ENCODE measurements around the gene HMGCS1.
"Not testable (repeated sequence)": the region's sequence is repeated elsewhere in the genome, so short reads cannot be mapped to it uniquely, and the experiment has no call there.

Gene HMGCS1

GRCh38 chr5:43270645-43271044 is 42.6 kb downstream of the HMGCS1 start:
- DNase-seq, result no peak

- no peak for DNase-seq
Measured at GRCh38 chr5:43268188-43268820, 44.9 kb downstream of the HMGCS1 start.

- DNase-seq, result not testable (repeated sequence)
Measured at GRCh38 chr5:43262269-43262668, 50.9 kb downstream of the HMGCS1 start.

DNA sequence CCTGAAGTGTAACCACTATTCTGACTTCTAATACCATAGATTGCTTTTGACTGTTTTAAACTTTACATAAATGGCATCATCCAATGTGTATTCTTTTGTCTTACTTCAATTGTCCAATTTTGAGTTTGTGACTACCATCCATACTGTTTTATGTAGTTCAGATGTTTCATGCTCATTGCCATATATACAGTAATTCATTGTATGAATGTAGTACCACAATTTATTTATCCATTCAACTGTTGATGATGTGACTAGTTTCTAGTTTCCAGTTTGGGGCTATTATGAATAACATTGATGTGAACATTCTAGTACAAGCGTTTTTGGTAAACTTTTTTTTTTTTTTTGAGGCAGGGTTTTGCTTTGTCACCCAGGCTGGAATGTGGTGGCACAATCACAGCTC is 55.1 kb downstream of the HMGCS1 start:
- no peak for DNase-seq

DNA sequence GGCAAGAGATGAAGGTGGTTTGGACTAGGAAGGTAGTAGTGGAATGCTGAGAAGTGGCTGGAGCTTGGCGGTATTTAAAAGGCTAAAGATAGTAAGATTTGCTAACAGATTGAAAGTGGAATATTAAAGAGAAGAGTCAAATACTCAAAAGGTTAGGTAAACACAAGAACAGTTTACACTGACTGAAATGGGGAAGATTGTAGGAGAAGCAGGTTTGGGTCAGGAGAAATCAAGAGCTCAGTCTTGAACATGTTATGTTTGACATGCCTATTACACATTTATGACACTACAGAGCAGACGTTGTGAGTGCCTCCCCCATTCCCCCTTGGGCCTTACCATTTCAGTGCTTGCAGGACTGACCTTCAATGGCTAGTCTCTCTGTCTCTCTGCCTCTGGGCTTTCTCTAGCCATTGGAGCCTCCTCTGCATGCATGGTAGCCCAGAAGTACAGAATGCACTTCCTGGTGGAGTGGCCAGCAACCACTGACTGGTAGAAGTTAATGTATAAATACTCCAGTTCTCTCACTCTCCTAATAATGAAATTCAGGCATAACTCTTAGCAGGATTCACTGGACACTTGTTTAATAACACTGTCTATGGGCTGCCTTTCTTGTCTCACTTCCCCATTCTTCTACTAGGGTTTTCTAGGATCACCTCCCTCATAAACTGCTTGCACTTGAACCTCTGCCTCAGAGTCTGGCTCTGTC is 56.8 kb downstream of the HMGCS1 start:
- no peak for DNase-seq

DNA sequence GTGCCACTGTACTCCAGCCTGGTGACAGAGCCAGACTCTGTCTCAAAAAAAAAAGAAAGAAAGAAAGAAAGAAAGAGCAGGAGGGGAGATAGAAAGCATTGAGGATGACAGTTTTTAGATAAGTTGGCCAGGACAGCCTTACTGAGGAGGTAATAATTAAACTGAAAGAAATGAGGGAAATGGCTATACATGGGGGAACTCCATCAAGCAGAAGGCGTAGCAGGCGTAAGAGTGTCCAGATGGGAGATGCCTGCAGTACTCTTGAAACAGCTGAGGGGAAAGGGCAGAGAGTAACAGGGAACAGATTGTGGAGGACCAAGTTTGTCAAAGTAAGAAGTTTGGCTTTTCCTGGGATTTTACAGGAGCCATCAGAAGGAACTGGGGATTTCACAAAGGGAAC is 57.5 kb downstream of the HMGCS1 start:
- no peak for DNase-seq

DNA sequence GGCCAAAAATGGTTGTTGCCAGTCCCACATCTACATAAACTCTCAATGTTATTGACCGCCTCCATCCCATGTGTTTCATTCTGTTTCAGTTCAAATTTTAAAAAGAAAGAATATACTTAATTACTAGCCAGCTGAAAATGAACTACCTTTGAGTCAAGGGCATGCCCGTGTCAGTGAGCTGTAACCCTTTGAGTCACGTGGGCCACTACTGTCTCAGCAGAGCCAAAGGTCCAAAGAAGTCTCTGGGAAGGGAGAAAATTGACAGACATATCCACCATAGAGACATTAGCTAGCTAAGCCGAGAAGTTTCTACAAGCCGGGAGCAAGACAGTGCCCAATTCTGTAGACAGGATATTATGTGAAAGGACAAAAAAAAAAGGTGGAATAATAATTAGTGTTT is 61.5 kb downstream of the HMGCS1 start:
- no peak for DNase-seq

DNA sequence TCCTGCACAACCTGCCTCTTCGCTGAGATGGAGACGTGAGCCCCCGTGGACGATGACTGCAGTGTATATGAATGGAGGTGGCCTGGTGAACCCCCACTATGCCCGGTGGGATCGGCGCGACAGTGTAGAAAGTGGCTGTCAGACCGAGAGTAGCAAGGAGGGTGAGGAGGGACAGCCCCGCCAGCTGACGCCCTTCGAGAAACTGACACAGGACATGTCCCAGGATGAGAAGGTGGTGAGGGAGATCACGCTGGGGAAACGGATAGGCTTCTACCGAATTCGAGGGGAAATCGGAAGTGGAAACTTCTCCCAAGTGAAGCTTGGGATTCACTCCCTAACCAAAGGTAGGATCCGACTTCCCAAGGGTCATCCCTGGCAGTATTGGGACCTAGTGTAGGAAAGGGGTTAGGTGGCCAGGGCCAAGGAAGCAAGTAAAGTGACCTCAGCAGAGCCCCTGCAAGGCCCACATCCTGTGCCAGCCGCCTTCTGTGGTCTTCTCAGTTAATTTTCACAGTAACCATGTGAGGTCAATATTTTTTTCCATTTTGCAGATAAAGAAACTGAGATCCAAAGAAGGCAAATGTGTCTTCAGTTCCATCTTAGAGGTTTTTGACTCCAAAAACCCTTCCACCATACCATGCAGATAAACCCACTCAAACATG is 67.4 kb downstream of the HMGCS1 start:
- DNase-seq, result no peak

DNA sequence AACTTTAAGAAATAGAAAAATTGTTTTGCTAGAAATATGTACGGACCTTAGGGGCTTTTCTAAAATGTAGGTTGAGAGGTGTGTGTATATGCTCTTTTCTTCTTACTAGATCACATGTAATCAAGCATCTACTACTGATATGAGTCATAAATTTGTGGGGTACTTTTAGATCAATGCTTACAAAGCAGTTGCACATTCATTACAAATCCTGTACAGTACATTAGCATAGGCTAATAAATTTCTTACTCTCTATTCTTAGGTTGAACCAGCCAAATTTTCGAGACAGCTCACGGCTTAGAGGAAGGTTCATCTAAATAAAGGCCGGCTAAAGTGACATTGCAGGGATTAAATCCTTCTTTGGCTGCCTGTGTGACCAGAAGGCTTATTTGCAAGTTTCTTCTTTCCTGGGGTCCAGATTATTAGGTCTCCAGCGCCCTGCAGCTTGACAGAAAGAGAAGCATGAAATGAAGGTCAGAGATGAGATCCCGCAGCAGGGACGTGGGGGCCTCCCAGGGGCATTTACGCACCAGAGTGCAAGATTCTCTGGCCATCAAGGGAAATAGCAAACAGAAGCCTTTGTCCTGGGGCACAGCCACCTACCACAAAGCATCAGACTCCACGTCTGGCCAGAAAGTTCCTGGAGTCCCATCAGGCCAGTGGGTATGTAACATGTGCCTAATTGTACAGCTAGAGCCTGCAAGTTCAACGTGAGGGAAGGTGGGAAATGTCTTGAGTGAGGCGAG is 68.2 kb downstream of the HMGCS1 start:
- DNase-seq, result no peak

DNA sequence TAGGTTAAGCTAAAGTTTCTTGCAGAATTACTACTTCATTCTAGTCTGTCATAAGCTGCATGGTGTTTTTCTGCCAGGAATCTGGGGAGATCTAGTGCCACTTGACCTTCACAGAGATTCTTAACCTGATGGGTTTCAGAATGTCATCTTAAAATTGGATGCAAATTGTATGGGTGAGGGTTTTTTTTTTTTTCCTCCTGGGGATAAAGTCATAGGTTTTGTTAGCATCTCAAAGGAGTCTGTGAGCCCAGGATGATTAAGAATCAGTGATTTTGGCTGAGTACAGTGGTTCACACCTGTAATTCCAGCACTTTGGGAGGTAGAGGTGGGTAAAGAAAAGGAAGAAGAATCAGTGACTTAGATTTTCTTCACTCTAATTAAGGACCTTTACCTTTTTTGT is 69.9 kb downstream of the HMGCS1 start:
- no peak for DNase-seq

DNA sequence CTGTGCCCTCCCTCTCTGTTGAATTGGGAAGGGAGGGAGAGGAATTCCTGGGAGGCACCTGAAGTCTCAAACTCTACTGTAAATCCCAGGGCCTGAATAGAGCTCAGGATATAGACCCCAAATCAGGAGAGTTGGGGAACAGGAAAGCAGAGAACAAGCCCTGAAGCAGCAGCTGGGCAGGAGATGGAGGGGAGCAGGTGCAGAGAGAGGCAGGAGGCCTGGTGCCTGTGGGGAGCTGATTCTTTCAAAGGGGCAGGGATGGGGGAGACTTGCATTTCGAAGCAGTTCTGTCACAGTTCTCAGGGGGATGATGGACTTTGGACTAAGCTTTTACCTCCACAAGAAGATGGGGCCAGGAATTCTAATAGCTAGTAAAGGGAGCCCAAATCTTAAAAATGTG is 71.0 kb downstream of the HMGCS1 start:
- no peak for DNase-seq
